ENCODE measurements around the gene FITM1.

The FITM1 gene

GRCh38 chr14:24165785-24166184, 35.3 kb downstream of the FITM1 start:
- DNase-seq (ENCODE audit: low read depth), result no peak
- TF ChIP-seq CTCF (IDR thresholded peaks at IDR 0.05; ENCODE audit: control insufficient read depth, insufficient read depth, low read depth, low read length, missing control alignments), result no peak

GRCh38 chr14:24167469-24168114, 37.1 kb downstream of the FITM1 start:
- no peak for DNase-seq (ENCODE audit: low read depth)
- TF ChIP-seq CTCF (IDR thresholded peaks at IDR 0.05; ENCODE audit: control insufficient read depth, insufficient read depth, low read depth, low read length, missing control alignments), result no peak
- H3K4me3 ChIP-seq (ENCODE audit: control insufficient read depth, low read depth, low read length), result no peak overlapping the region

More at GRCh38 chr14:24165785-24166184, 35.3 kb downstream of the FITM1 start:
- H3K4me3 ChIP-seq (ENCODE audit: control insufficient read depth, low read depth, low read length), result no peak overlapping the region

GRCh38 chr14:24171422-24172260, 41.2 kb downstream of the FITM1 start, which contains the start of gene REC8:
TSS of gene REC8 (plus strand) at chr14:24172080. CDS start at chr14:24172553, 473 bp downstream.
- H3K4me3 ChIP-seq (ENCODE audit: control insufficient read depth, low read depth, low read length), result no peak within 1 kb of the TSS
- no peak for DNase-seq (ENCODE audit: low read depth)
- TF ChIP-seq CTCF (IDR thresholded peaks at IDR 0.05; ENCODE audit: control insufficient read depth, insufficient read depth, low read depth, low read length, missing control alignments), result no peak

- no peak overlapping the region for H3K4me3 ChIP-seq (ENCODE audit: control insufficient read depth, low read depth, low read length)
Observed at GRCh38 chr14:24172261-24172860, 41.9 kb downstream of the FITM1 start.

GRCh38 chr14:24172871-24173281, 42.4 kb downstream of the FITM1 start:
- TF ChIP-seq CTCF (IDR thresholded peaks at IDR 0.05; ENCODE audit: control insufficient read depth, insufficient read depth, low read depth, low read length, missing control alignments), result no peak
- H3K4me3 ChIP-seq (ENCODE audit: control insufficient read depth, low read depth, low read length), result no peak overlapping the region
- no peak for DNase-seq (ENCODE audit: low read depth)

More at GRCh38 chr14:24172261-24172860, 41.9 kb downstream of the FITM1 start:
- no peak for DNase-seq (ENCODE audit: low read depth)
- TF ChIP-seq CTCF (IDR thresholded peaks at IDR 0.05; ENCODE audit: control insufficient read depth, insufficient read depth, low read depth, low read length, missing control alignments), result no peak

DNA sequence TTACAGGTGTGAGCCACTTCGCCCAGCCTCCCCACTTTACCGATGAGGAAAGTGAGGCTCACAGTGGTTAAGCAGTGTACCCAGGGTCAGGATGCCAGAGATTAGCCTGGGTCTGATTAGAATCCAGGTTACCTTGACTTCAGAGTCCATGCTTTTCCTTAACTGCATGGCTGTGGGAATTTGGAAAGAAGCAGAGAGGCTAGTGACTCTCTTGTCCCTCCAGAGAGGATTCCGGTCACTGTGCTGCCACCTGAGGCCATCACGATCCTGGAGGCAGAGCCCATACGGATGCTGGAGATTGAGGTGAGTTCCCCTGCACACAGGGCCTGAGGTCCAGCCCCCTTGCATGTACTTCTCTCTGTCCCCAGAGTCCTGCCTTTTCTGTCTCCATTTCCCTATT, 46.1 kb downstream of the FITM1 start:
- no peak for DNase-seq (ENCODE audit: low read depth)
- H3K4me3 ChIP-seq (ENCODE audit: control insufficient read depth, low read depth, low read length), result no peak overlapping the region
- TF ChIP-seq CTCF (IDR thresholded peaks at IDR 0.05; ENCODE audit: control insufficient read depth, insufficient read depth, low read depth, low read length, missing control alignments), result no peak
